Smooth muscle cell (in vitro differentiated cells): ENCODE data around the gene TFAP2A. TPM values are rescaled to one million over a fixed set of nuclear protein-coding genes. Genes with fewer than 3 reads are reported as not detected.

ENCODE experiments used
- DNase-seq: peaks from one replicate; lab custom pipeline; 2025; ENCODE audit not compliant: unreplicated experiment; lab: John Stamatoyannopoulos, UW
- H2AFZ ChIP-seq: fragments of 200-600 bp; sonication (generic); 2 replicates; pipeline ENCODE4 v1.6.0; 2016; ENCODE audit warnings: antibody characterized with exemption, low read depth, mild to moderate bottlenecking
- H3F3A ChIP-seq: fragments of 200-600 bp; sonication (generic); 2 replicates; pipeline ENCODE4 v1.6.0; 2017; ENCODE audit warnings: antibody characterized with exemption, low read depth
- H3K27ac ChIP-seq: fragments of 200-600 bp; sonication (generic); 2 replicates; pipeline ENCODE4 v1.5.1; 2016; ENCODE audit warnings: low read depth, mild to moderate bottlenecking
- H3K27me3 ChIP-seq: fragments of 200-600 bp; sonication (generic); 2 replicates; pipeline ENCODE4 v1.6.1; 2016; ENCODE audit warnings: low read depth, mild to moderate bottlenecking
- H3K36me3 ChIP-seq: fragments of 200-600 bp; sonication (generic); 2 replicates; pipeline ENCODE4 v1.5.1; 2016; ENCODE audit warnings: low read depth
- H3K4me1 ChIP-seq: fragments of 200-600 bp; sonication (generic); 2 replicates; pipeline ENCODE4 v1.5.1; 2016; ENCODE audit warnings: low read depth
- H3K4me2 ChIP-seq: fragments of 200-600 bp; sonication (generic); 2 replicates; pipeline ENCODE4 v1.6.0; 2016; ENCODE audit warnings: mild to moderate bottlenecking
- H3K4me3 ChIP-seq: fragments of 200-600 bp; sonication (generic); 2 replicates; pipeline ENCODE4 v1.5.1; 2016; ENCODE audit warnings: mild to moderate bottlenecking
- H3K79me2 ChIP-seq: fragments of 200-600 bp; sonication (generic); 2 replicates; pipeline ENCODE4 v1.6.0; 2016; ENCODE audit warnings: low read depth, mild to moderate bottlenecking
- H3K9ac ChIP-seq: fragments of 200-600 bp; sonication (generic); 2 replicates; pipeline ENCODE4 v1.6.0; 2016; ENCODE audit warnings: low read depth
- H3K9me3 ChIP-seq: fragments of 200-600 bp; sonication (generic); replicated peaks from 2 replicates; pipeline ENCODE4 v1.5.1; 2016; ENCODE audit warnings: low read depth
- H4K20me1 ChIP-seq: fragments of 200-600 bp; sonication (generic); 2 replicates; pipeline ENCODE4 v1.6.0; 2016; ENCODE audit warnings: low read depth
- CTCF ChIP-seq: fragments of 200-600 bp; sonication (generic); IDR thresholded peaks from 2 replicates; pipeline ENCODE4 v1.5.1; 2017; ENCODE audit warnings: borderline replicate concordance, mild to moderate bottlenecking, antibody characterized with exemption; ENCODE audit not compliant: insufficient read depth, poor library complexity, severe bottlenecking
- WGBS: methylation state at CpG from one replicate; pipeline ENCODE4 v1.1.7; 2016; ENCODE audit warnings: low lambda C conversion rate; 5-methylcytosine and 5-hydroxymethylcytosine counted together
- microRNA-seq: library from miRNA; unstranded; fragments of <30 nt; microRNA quantifications from one replicate; pipeline ENCODE4, GENCODE V29; 2016; ENCODE audit warnings: borderline number of aligned reads
- polyA plus RNA-seq: library from polyadenylated mRNA; unstranded; fragments of >200 nt; fragmentation: Nextera tagmentation; extraction: Ambion mirVana; gene quantifications from 2 replicates; pipeline ENCODE4 v1.2.1, GENCODE V29; 2016
- small RNA-seq: library from RNA; depleted of rRNA; stranded (forward); fragments of <200 nt; gene quantifications from one replicate; pipeline ENCODE3, GENCODE V24; 2014
- total RNA-seq: library from RNA; depleted of rRNA; stranded (reverse); fragments of >200 nt; gene quantifications from 2 replicates; pipeline ENCODE4 v1.2.3, GENCODE V29; 2014

TFAP2A gene
- total and polyA plus RNA-seq, 2 experiments from 2014 or later = 10.1 to 13.6 TPM

DNA sequence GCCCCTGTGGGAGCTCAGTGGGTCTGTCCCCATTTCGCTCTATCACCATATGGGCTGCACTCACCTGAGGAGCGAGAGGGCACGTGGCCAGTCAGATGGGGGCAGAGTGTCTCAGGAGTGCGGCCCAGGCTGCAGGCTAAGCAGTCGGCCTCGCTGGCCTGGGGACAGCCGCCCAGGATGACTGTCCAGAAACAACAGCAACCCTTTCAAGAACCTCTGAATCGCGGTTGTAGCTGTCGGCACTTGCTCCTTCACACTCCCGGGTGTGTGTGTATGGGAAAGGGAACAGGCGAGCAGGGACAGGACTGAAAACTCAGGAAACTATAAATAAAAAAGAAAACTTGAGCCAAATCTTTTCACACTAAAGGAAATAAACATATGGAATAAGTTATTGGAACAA is 63.1 kb downstream of the TFAP2A start:
- no peak for DNase-seq
- Histone ChIP-seq H3K36me3 (no peaks in the 10 kb centered on the region), H3K4me2 (no peak overlapping the region), H3K27me3 (no peaks in the 10 kb centered on the region), H3K9me3 (no peaks in the 10 kb centered on the region), H3K4me3 (no peak overlapping the region), H4K20me1 (no peaks in the 10 kb centered on the region), H3K79me2 (no peaks in the 10 kb centered on the region), H3F3A (no peaks in the 10 kb centered on the region), H3K9ac (no peak overlapping the region), H2AFZ (no peak overlapping the region), H3K27ac (no peak overlapping the region), H3K4me1 (no peaks in the 10 kb centered on the region)
- TF ChIP-seq CTCF = no peak
- WGBS = 70% methylated on average over 12 of the region's 12 CpGs

GRCh38 chr6:10350720-10351119 is 64.2 kb downstream of the TFAP2A start:
- no peak overlapping the region for H3K27ac ChIP-seq
- TF ChIP-seq CTCF = no peak
- H3K9ac ChIP-seq = no peak overlapping the region
- H3K27me3 ChIP-seq = no peaks in the 10 kb centered on the region
- no peak overlapping the region for H3K4me2 ChIP-seq
- H3F3A ChIP-seq = no peaks in the 10 kb centered on the region
- DNase-seq = no peak
- 80% methylated on average over 2 of the region's 2 CpGs for WGBS
- no peaks in the 10 kb centered on the region for H3K36me3 ChIP-seq
- no peaks in the 10 kb centered on the region for H3K9me3 ChIP-seq
- no peak overlapping the region for H2AFZ ChIP-seq
- no peaks in the 10 kb centered on the region for H3K79me2 ChIP-seq
- no peaks in the 10 kb centered on the region for H4K20me1 ChIP-seq
- no peak overlapping the region for H3K4me3 ChIP-seq
- H3K4me1 ChIP-seq = no peaks in the 10 kb centered on the region

DNA sequence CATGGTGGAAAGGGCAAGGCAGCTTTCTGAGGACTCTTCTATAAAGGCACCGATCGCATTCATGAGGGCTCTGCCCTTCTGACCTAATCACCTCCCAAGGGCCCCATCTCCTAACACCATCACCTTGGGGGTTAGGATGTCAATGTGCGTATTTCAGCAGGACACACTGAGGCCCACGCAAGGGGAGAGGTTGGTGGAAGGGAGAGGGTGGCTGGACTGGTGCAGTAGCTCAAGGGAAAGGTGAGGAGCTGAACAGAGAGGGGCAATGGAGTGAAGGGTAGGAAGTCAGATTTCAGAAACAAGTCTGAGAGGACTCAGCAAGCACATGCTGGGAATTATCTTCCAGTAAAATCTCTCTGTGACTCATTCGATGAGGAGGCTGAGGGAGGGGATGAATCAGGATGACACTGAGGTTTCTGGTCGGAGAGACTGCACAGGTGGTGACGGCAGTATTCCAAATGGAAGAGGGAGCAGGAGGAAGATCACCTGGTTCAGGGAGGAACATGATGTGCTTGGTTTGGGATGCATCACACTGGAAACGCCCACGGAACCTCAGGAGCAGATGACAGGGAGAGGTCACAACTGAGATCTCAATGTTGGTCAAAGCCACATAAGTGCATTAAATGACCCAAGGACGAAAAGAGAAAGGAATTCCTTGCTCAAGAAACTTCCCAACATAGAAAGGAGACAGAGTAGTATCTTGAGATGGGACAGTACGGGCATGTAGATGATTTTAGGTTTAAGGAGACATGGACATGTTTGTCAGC is 67.1 kb downstream of the TFAP2A start:
- Histone ChIP-seq H3K36me3 (no peaks in the 10 kb centered on the region), H3K9ac (peak overlapping the region; percentile 44), H3K4me1 (no peaks in the 10 kb centered on the region), H3K79me2 (no peaks in the 10 kb centered on the region), H4K20me1 (no peaks in the 10 kb centered on the region), H3F3A (no peaks in the 10 kb centered on the region), H3K27ac (peak overlapping the region; percentile 71), H3K4me3 (no peak overlapping the region), H3K9me3 (no peaks in the 10 kb centered on the region), H3K27me3 (no peaks in the 10 kb centered on the region), H3K4me2 (no peak overlapping the region), H2AFZ (no peak overlapping the region)
- WGBS = 72% methylated on average over 11 of the region's 11 CpGs
- TF ChIP-seq CTCF = no peak
- DNase-seq = no peak

Small RNA genes within 50 kb of the gene (microRNA-seq; reads per million reads assigned to microRNA genes)
- gene MIR5689 = not detected

Small RNA genes within 50 kb of the gene (small RNA-seq; reads per million reads assigned to genes)
- not detected for gene MIR5689

Other genes with a start within 250 kb of the TFAP2A start
- 2.4 and 3.6 TPM in 2 replicates for gene GCNT2, start 106.3 kb upstream of the TFAP2A start, total RNA-seq
- 0.13 and 3.0 TPM in 2 replicates for gene GCNT2, start 106.3 kb upstream of the TFAP2A start, polyA plus RNA-seq